Activated gamma-delta T cell (primary cell): ENCODE results near the gene BEND6.
"Not testable (repeated sequence)": the region's sequence is repeated elsewhere in the genome, so short reads cannot be mapped to it uniquely, and the experiment has no call there.

Source experiments
- DNase-seq: peaks from one replicate; lab custom pipeline; 2025; lab: John Stamatoyannopoulos, UW

BEND6 gene

GRCh38 chr6:57033228-57033627, 78.3 kb downstream of the BEND6 start:
- no peak for DNase-seq

GRCh38 chr6:57035549-57035948, 80.6 kb downstream of the BEND6 start:
- no peak for DNase-seq

GRCh38 chr6:57038906-57039305, 84.0 kb downstream of the BEND6 start:
- no peak for DNase-seq

GRCh38 chr6:57040011-57040410, 85.1 kb downstream of the BEND6 start:
- DNase-seq = no peak

GRCh38 chr6:57044061-57044460, 89.2 kb downstream of the BEND6 start:
- not testable (repeated sequence) for DNase-seq

- DNase-seq = no peak
These were observed 89.7 kb downstream of the BEND6 start for GRCh38 chr6:57044568-57044967.

- DNase-seq = peak; percentile 62
These were observed 91.7 kb downstream of the BEND6 start, which contains the start of gene KIAA1586 for GRCh38 chr6:57046332-57047256. TSS of gene KIAA1586 (plus strand) at chr6:57046693. CDS start at chr6:57046756, 63 bp downstream.

GRCh38 chr6:57047257-57047585, 92.3 kb downstream of the BEND6 start:
- not testable (repeated sequence) for DNase-seq

GRCh38 chr6:57047859-57048258, 93.0 kb downstream of the BEND6 start:
- DNase-seq = not testable (repeated sequence)

- DNase-seq = no peak
These were observed 93.7 kb downstream of the BEND6 start for GRCh38 chr6:57048577-57048976.

GRCh38 chr6:57063847-57064246, 108.9 kb downstream of the BEND6 start:
- DNase-seq = no peak

- DNase-seq = no peak
These were observed 109.9 kb downstream of the BEND6 start for GRCh38 chr6:57064809-57065208.

GRCh38 chr6:57068061-57068460, 113.2 kb downstream of the BEND6 start:
- no peak for DNase-seq

- no peak for DNase-seq
These were observed 114.3 kb downstream of the BEND6 start for GRCh38 chr6:57069228-57069627.

- DNase-seq = no peak
These were observed 115.0 kb downstream of the BEND6 start for GRCh38 chr6:57069920-57070331.

- DNase-seq = no peak
These were observed 117.2 kb downstream of the BEND6 start for GRCh38 chr6:57072108-57072507.

- no peak for DNase-seq
These were observed 119.5 kb downstream of the BEND6 start for GRCh38 chr6:57074383-57074782.

GRCh38 chr6:57075092-57075491, 120.2 kb downstream of the BEND6 start:
- DNase-seq = no peak
